K562 (cell line): Measurements from ENCODE around the gene HOXA2. TPM values are rescaled to one million over a fixed set of nuclear protein-coding genes. Genes with fewer than 3 reads are reported as not detected.
A peak's percentile ranks its signal among the peaks of the same experiment; 100 is the strongest.

Experiments
- ARID2 ChIP-seq: fragments of 450-650 bp; IDR thresholded peaks from 2 replicates; pipeline ENCODE4 v1.6.1; 2017; ENCODE audit warnings: antibody characterized with exemption, mild to moderate bottlenecking
- ATF7 ChIP-seq: fragments of 450-650 bp; IDR thresholded peaks from 2 replicates; pipeline ENCODE4 v1.7.1; 2014; ENCODE audit warnings: mild to moderate bottlenecking, moderate library complexity
- BCL6 ChIP-seq: fragments of 250-450 bp; sonication (Bioruptor Pico); IDR thresholded peaks from 2 replicates; pipeline ENCODE4 v1.4.0; 2020
- CBFA2T3 ChIP-seq: fragments of 450-650 bp; IDR thresholded peaks from 2 replicates; pipeline ENCODE4 v1.6.1; 2017
- CCNT2 ChIP-seq: IDR thresholded peaks from 2 replicates; pipeline ENCODE4 v1.6.1; 2011; ENCODE audit warnings: borderline replicate concordance, low read depth, mild to moderate bottlenecking, moderate library complexity, mixed read lengths, low read length; ENCODE audit not compliant: insufficient read length; ENCODE audit errors: extremely low read depth
- CEBPG ChIP-seq, 3 experiments: fragments of 200-800 bp in 1 of 3; sonication (Bioruptor generic) in 1 of 3; sonication (generic) in 1 of 3; formaldehyde crosslinking in 1 of 3; IDR thresholded peaks in 2 of 3; conservative IDR thresholded peaks in 1 of 3; 2 replicates each; pipeline versions ENCODE4 v1.6.1 to v1.8.0; 2016 to 2022; ENCODE audit warnings: missing compliant biosample characterization in 2 of 3, missing genetic modification characterization in 2 of 3, mild to moderate bottlenecking in 1 of 3, missing genetic modification reagents in 1 of 3
- EHMT2 ChIP-seq: fragments of 450-650 bp; IDR thresholded peaks from 2 replicates; pipeline ENCODE4 v1.6.1; 2018; ENCODE audit warnings: antibody characterized with exemption
- EZH2 ChIP-seq: IDR thresholded peaks from 2 replicates; pipeline ENCODE4 v1.6.1; 2012; ENCODE audit warnings: low read depth, mild to moderate bottlenecking, inconsistent platforms, low read length, borderline replicate concordance
- HDGF ChIP-seq: fragments of 450-650 bp; IDR thresholded peaks from 2 replicates; pipeline ENCODE4 v1.6.1; 2016
- HES1 ChIP-seq: fragments of 450-650 bp; IDR thresholded peaks from 2 replicates; pipeline ENCODE4 v1.6.1; 2016; ENCODE audit warnings: low read depth, mild to moderate bottlenecking, moderate library complexity
- MEIS2 ChIP-seq: fragments of 450-650 bp; IDR thresholded peaks from 2 replicates; pipeline ENCODE4 v1.6.1; 2014; ENCODE audit warnings: mild to moderate bottlenecking; ENCODE audit not compliant: partially characterized antibody
- NR2C1 ChIP-seq, 2 experiments: fragments of 450-650 bp; IDR thresholded peaks; 2 replicates each; pipeline ENCODE4 v1.6.1; 2017; ENCODE audit warnings: mild to moderate bottlenecking in 2 of 2, antibody characterized with exemption in 1 of 2, inconsistent platforms in 1 of 2, missing compliant biosample characterization in 1 of 2, missing genetic modification characterization in 1 of 2
- PHF8 ChIP-seq: fragments of 200-600 bp; sonication (generic); IDR thresholded peaks from 2 replicates; pipeline ENCODE4 v1.6.1; 2012; ENCODE audit warnings: mixed run types, mild to moderate bottlenecking, inconsistent platforms, low read length, moderate library complexity, borderline replicate concordance
- PHTF2 ChIP-seq: fragments of 250-450 bp; sonication (Bioruptor Pico); IDR thresholded peaks from 2 replicates; pipeline ENCODE4 v1.5.0; 2021; ENCODE audit warnings: mild to moderate bottlenecking
- PML ChIP-seq: IDR thresholded peaks from 2 replicates; pipeline ENCODE4 v1.6.1; 2012; ENCODE audit warnings: low read length, inconsistent platforms
- POLR2H ChIP-seq: IDR thresholded peaks from 2 replicates; pipeline ENCODE4 v1.6.1; 2016; ENCODE audit warnings: missing genetic modification characterization, low read depth, mild to moderate bottlenecking, control low read depth, missing compliant biosample characterization, moderate library complexity
- PRPF4 ChIP-seq: fragments of 200-400 bp; formaldehyde crosslinking; IDR thresholded peaks from one replicate; pipeline ENCODE4 v1.6.1; 2017; ENCODE audit warnings: low read length, low read depth, mild to moderate bottlenecking; ENCODE audit not compliant: insufficient read depth, poor library complexity, severe bottlenecking
- STAG1 ChIP-seq: sonication (generic); formaldehyde crosslinking; IDR thresholded peaks from 2 replicates; pipeline ENCODE4 v1.5.0; 2020; ENCODE audit warnings: missing genetic modification reagents, borderline replicate concordance
- ZBTB11 ChIP-seq, 3 experiments: fragments of 200-800 bp in 1 of 3; fragments of 250-450 bp in 1 of 3; fragments of 450-650 bp in 1 of 3; sonication (Bioruptor Pico) in 1 of 3; sonication (Bioruptor generic) in 1 of 3; formaldehyde crosslinking in 1 of 3; IDR thresholded peaks; 2 replicates each; pipeline versions ENCODE4 v1.6.1 to v1.8.0; 2016 to 2022; ENCODE audit warnings: mild to moderate bottlenecking in 2 of 3, missing genetic modification characterization in 2 of 3, missing compliant biosample characterization in 1 of 3, moderate library complexity in 1 of 3
- ZNF408 ChIP-seq: fragments of 250-450 bp; sonication (Bioruptor Pico); IDR thresholded peaks from 2 replicates; pipeline ENCODE4 v1.4.0; 2020; ENCODE audit warnings: low read depth, mild to moderate bottlenecking, moderate library complexity
- ZNF644 ChIP-seq: fragments of 200-800 bp; sonication (Bioruptor generic); IDR thresholded peaks from 2 replicates; pipeline ENCODE4 v1.6.1; 2016; ENCODE audit warnings: low read depth, missing genetic modification characterization, missing compliant biosample characterization
- polyA plus RNA-seq, 8 experiments: library from polyadenylated mRNA; depleted of rRNA in 4 of 8; stranded (reverse) in 5 of 8; unstranded in 3 of 8; fragments of >200 nt; fragmentation: Nextera tagmentation in 2 of 8; fragmentation: Illumina TruSeq in 1 of 8; extraction: Ambion mirVana in 2 of 8; extraction: Trizol in 1 of 8; gene quantifications; 2 replicates each; pipeline versions ENCODE4 v1.2.1 to v1.2.3, GENCODE V29; 2011 to 2014; ENCODE audit warnings: inconsistent platforms in 1 of 8, missing spikeins in 1 of 8
- total RNA-seq, 7 experiments: library from RNA; depleted of rRNA in 6 of 7; stranded (reverse); fragments of >200 nt in 6 of 7; fragmentation: Illumina TruSeq in 2 of 7; extraction: Trizol in 2 of 7; gene quantifications; 2 replicates each; pipeline versions ENCODE4 v1.2.1 to v1.2.3, GENCODE V29; 2011 to 2021; ENCODE audit warnings: low replicate concordance in 1 of 7
- TF ChIP-seq, protein P1 (sequence below): fragments of 200-800 bp; sonication (Bioruptor generic); IDR thresholded peaks from 2 replicates; pipeline ENCODE4 v1.6.1; 2017; ENCODE audit warnings: missing genetic modification characterization, missing compliant biosample characterization

HOXA2 gene
- total and polyA plus RNA-seq, 9 of the 15 experiments (the other 6 are each of a cell fraction or from before 2014, with no cell fraction given) = 0.04 TPM; not detected in 8

DNA sequence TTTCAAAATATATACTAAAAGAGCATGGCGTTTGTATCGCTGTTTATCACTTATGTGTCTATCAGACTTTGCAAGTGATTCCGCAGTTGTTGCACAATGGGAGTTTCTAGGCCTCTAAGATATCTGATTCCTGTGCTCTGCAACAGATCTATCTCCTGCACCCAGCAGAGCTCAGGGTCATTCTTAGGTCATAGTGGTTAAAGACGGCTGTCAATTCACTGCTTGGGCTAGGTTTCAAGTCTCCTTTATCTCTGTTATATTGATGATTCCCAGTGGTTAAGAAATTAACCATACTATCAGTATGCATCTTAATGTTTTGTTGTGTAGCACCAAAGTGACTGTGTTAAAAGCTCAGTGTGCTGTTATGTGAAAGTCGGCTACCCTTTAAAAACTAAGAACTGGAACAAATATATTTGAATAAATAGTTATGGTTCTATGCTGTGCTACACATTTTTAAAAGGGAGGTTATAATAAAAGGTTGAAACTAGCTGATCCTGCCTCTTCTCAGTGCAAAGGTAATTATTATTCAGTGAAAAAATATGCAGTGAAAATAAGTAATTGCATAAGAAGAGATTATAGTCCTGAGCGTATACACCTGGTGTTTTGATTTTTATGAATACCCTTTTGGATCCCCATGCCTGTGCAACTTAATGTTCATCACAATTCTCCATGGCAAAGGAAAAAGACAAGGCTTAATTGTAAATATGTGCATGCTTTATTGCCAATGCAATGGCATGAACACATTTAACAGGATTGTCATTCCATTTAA, 30.7 kb downstream of the HOXA2 start (continued):
- TF ChIP-seq PHF8 (no peak), PRPF4 (no peak), ZNF644 (tag) (peak; percentile 88), ZNF408 (CRISPR knock-in tag) (no peak), PML (peak; percentile 61), POLR2H (tag) (0 out of 2 replicates have a peak, but pooled peaks have one; percentile 17), STAG1 (CRISPR knock-in tag) (no peak), ATF7 (peak; percentile 71; the same call in 1 of the 2 replicates), ARID2 (no peak), EZH2 (no peak), HDGF (no peak), BCL6 (CRISPR knock-in tag) (no peak), ZBTB11 (CRISPR knock-in tag; IDR thresholded peaks at IDR 0.05) (0 out of 6 replicates have a peak, but pooled peaks of 1 of the 3 experiments have one; percentile 26), CCNT2 (peak; percentile 69), EHMT2 (no peak), CBFA2T3 (peak; percentile 88), NR2C1 (IDR thresholded peaks at IDR 0.05) (no peak), NR2C1 (tag; IDR thresholded peaks at IDR 0.05) (peak; percentile 44; the same call in 1 of the 2 replicates), MEIS2 (peak; percentile 86), HES1 (peak; percentile 63; the same call in 1 of the 2 replicates), CEBPG (CRISPR knock-in tag; IDR thresholded peaks at IDR 0.05) (peak; percentile 57; the same call in 1 of the 2 replicates), CEBPG (tag; conservative IDR thresholded peaks at IDR 0.05 in 1 of 2, IDR thresholded peaks at IDR 0.05 in 1 of 2) (peak; percentile 94 to 98), PHTF2 (CRISPR knock-in tag) (no peak)
- TF ChIP-seq, protein P1, sequence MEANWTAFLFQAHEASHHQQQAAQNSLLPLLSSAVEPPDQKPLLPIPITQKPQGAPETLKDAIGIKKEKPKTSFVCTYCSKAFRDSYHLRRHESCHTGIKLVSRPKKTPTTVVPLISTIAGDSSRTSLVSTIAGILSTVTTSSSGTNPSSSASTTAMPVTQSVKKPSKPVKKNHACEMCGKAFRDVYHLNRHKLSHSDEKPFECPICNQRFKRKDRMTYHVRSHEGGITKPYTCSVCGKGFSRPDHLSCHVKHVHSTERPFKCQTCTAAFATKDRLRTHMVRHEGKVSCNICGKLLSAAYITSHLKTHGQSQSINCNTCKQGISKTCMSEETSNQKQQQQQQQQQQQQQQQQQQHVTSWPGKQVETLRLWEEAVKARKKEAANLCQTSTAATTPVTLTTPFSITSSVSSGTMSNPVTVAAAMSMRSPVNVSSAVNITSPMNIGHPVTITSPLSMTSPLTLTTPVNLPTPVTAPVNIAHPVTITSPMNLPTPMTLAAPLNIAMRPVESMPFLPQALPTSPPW (CRISPR knock-in tag) = no peak; the same call in 1 of the 2 replicates
